ENCODE data around the gene MYO7A.

The MYO7A gene

GRCh38 chr11:77127920-77128691 lies at the start of gene MYO7A:
Gene MYO7A, plus strand, starts transcription at chr11:77128246. Its CDS starts 2,389 bp downstream, at chr11:77130635.
- no peak for DNase-seq (ENCODE audit: low read depth in 1 of 2, low spot score in 1 of 2)

- DNase-seq (ENCODE audit: low read depth in 1 of 2, low spot score in 1 of 2): no peak
Measured at GRCh38 chr11:77079666-77080065, 48.4 kb upstream of the MYO7A start.

- DNase-seq (ENCODE audit: low read depth in 1 of 2, low spot score in 1 of 2): no peak
Measured at GRCh38 chr11:77080643-77081210, 47.3 kb upstream of the MYO7A start.

GRCh38 chr11:77081381-77081851 lies 46.6 kb upstream of the MYO7A start:
- no peak for DNase-seq (ENCODE audit: low read depth in 1 of 2, low spot score in 1 of 2)

GRCh38 chr11:77081976-77082836 lies 45.8 kb upstream of the MYO7A start:
- no peak for DNase-seq (ENCODE audit: low read depth in 1 of 2, low spot score in 1 of 2)

GRCh38 chr11:77082838-77083565 lies 45.0 kb upstream of the MYO7A start:
- DNase-seq (ENCODE audit: low read depth in 1 of 2, low spot score in 1 of 2): peak; percentile 19 to 26

- no peak for DNase-seq (ENCODE audit: low read depth in 1 of 2, low spot score in 1 of 2)
Measured at GRCh38 chr11:77083566-77084245, 44.3 kb upstream of the MYO7A start.

- no peak for DNase-seq (ENCODE audit: low read depth in 1 of 2, low spot score in 1 of 2)
Measured at GRCh38 chr11:77084581-77085191, 43.4 kb upstream of the MYO7A start.

GRCh38 chr11:77085652-77086051 lies 42.4 kb upstream of the MYO7A start:
- DNase-seq (ENCODE audit: low read depth in 1 of 2, low spot score in 1 of 2): no peak

- DNase-seq (ENCODE audit: low read depth in 1 of 2, low spot score in 1 of 2): no peak
Measured at GRCh38 chr11:77086521-77087472, 41.2 kb upstream of the MYO7A start.

GRCh38 chr11:77087723-77088225 lies 40.3 kb upstream of the MYO7A start:
- no peak for DNase-seq (ENCODE audit: low read depth in 1 of 2, low spot score in 1 of 2)

GRCh38 chr11:77088236-77089003 lies 39.6 kb upstream of the MYO7A start:
- DNase-seq (ENCODE audit: low read depth in 1 of 2, low spot score in 1 of 2): no peak

- no peak for DNase-seq (ENCODE audit: low read depth in 1 of 2, low spot score in 1 of 2)
Measured at GRCh38 chr11:77089004-77089545, 39.0 kb upstream of the MYO7A start.

GRCh38 chr11:77090046-77090372 lies 38.0 kb upstream of the MYO7A start:
- DNase-seq (ENCODE audit: low read depth in 1 of 2, low spot score in 1 of 2): no peak

GRCh38 chr11:77090373-77091111 lies 37.5 kb upstream of the MYO7A start:
- no peak for DNase-seq (ENCODE audit: low read depth in 1 of 2, low spot score in 1 of 2)

- DNase-seq (ENCODE audit: low read depth in 1 of 2, low spot score in 1 of 2): peak; percentile 54 to 71
Measured at GRCh38 chr11:77091146-77091940, 36.7 kb upstream of the MYO7A start.

All from activated CD4-positive, alpha-beta T cell treated with anti-CD3 and anti-CD28 coated beads, Interleukin-2, amount 50 U/mL, for 24 hours (primary cell).